ENCODE data around the gene PKD1L1.

DNA sequence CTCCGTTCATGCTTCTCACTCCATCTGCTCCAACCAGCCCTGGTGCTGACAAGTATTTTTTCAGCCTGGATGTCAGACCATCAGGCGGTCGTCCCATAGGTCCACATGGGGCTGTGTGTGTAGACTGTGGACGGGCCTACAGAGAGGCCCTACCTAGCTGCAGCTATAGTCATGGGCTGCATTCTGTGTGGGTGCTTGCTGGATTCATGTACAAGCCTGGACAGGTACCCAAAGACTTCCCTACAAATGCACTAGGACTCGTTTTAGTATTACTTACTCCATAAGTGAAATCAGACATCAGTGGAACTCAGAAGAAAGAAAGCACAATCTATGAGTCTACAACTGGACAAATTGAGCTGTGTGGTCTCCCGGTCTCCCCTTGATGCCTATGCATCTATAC, 146.8 kb downstream of the PKD1L1 start:
- TF ChIP-seq JUND (IDR thresholded peaks at IDR 0.05) (no peak), YY1 (IDR thresholded peaks at IDR 0.05; ENCODE audit: low read depth) (no peak), SMC3 (IDR thresholded peaks at IDR 0.05; ENCODE audit: low read depth, low read length) (no peak), POLR2AphosphoS5 (IDR thresholded peaks at IDR 0.05; ENCODE audit: low read depth, low read length) (no peak), EP300 (IDR thresholded peaks at IDR 0.05; ENCODE audit: borderline replicate concordance in 1 of 2, low read depth in 1 of 2, low read length in 1 of 2) (no peak), GABPA (IDR thresholded peaks at IDR 0.05; ENCODE audit: low read depth) (no peak), TAF1 (IDR thresholded peaks at IDR 0.05; ENCODE audit: borderline replicate concordance, low read depth, low read length) (no peak), ELF1 (IDR thresholded peaks at IDR 0.05) (no peak), CHD2 (IDR thresholded peaks at IDR 0.05; ENCODE audit: low read length, partially characterized antibody) (no peak)
- TF ChIP-seq, protein P1, sequence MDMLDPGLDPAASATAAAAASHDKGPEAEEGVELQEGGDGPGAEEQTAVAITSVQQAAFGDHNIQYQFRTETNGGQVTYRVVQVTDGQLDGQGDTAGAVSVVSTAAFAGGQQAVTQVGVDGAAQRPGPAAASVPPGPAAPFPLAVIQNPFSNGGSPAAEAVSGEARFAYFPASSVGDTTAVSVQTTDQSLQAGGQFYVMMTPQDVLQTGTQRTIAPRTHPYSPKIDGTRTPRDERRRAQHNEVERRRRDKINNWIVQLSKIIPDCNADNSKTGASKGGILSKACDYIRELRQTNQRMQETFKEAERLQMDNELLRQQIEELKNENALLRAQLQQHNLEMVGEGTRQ (IDR thresholded peaks at IDR 0.05; ENCODE audit: borderline replicate concordance, low read depth, low read length): no peak
- TF ChIP-seq, protein P2, sequence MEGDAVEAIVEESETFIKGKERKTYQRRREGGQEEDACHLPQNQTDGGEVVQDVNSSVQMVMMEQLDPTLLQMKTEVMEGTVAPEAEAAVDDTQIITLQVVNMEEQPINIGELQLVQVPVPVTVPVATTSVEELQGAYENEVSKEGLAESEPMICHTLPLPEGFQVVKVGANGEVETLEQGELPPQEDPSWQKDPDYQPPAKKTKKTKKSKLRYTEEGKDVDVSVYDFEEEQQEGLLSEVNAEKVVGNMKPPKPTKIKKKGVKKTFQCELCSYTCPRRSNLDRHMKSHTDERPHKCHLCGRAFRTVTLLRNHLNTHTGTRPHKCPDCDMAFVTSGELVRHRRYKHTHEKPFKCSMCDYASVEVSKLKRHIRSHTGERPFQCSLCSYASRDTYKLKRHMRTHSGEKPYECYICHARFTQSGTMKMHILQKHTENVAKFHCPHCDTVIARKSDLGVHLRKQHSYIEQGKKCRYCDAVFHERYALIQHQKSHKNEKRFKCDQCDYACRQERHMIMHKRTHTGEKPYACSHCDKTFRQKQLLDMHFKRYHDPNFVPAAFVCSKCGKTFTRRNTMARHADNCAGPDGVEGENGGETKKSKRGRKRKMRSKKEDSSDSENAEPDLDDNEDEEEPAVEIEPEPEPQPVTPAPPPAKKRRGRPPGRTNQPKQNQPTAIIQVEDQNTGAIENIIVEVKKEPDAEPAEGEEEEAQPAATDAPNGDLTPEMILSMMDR (IDR thresholded peaks at IDR 0.05): no peak
- TF ChIP-seq, protein P3, sequence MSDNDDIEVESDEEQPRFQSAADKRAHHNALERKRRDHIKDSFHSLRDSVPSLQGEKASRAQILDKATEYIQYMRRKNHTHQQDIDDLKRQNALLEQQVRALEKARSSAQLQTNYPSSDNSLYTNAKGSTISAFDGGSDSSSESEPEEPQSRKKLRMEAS (IDR thresholded peaks at IDR 0.05; ENCODE audit: low read depth): no peak
- TF ChIP-seq, protein P4, sequence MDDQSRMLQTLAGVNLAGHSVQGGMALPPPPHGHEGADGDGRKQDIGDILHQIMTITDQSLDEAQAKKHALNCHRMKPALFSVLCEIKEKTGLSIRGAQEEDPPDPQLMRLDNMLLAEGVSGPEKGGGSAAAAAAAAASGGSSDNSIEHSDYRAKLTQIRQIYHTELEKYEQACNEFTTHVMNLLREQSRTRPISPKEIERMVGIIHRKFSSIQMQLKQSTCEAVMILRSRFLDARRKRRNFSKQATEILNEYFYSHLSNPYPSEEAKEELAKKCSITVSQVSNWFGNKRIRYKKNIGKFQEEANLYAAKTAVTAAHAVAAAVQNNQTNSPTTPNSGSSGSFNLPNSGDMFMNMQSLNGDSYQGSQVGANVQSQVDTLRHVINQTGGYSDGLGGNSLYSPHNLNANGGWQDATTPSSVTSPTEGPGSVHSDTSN (IDR thresholded peaks at IDR 0.05): no peak
- TF ChIP-seq, protein P5, sequence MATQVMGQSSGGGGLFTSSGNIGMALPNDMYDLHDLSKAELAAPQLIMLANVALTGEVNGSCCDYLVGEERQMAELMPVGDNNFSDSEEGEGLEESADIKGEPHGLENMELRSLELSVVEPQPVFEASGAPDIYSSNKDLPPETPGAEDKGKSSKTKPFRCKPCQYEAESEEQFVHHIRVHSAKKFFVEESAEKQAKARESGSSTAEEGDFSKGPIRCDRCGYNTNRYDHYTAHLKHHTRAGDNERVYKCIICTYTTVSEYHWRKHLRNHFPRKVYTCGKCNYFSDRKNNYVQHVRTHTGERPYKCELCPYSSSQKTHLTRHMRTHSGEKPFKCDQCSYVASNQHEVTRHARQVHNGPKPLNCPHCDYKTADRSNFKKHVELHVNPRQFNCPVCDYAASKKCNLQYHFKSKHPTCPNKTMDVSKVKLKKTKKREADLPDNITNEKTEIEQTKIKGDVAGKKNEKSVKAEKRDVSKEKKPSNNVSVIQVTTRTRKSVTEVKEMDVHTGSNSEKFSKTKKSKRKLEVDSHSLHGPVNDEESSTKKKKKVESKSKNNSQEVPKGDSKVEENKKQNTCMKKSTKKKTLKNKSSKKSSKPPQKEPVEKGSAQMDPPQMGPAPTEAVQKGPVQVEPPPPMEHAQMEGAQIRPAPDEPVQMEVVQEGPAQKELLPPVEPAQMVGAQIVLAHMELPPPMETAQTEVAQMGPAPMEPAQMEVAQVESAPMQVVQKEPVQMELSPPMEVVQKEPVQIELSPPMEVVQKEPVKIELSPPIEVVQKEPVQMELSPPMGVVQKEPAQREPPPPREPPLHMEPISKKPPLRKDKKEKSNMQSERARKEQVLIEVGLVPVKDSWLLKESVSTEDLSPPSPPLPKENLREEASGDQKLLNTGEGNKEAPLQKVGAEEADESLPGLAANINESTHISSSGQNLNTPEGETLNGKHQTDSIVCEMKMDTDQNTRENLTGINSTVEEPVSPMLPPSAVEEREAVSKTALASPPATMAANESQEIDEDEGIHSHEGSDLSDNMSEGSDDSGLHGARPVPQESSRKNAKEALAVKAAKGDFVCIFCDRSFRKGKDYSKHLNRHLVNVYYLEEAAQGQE (IDR thresholded peaks at IDR 0.05; ENCODE audit: low read depth, low read length): no peak

Data from SK-N-SH (cell line).